Hindlimb muscle (tissue), 1 donor: ENCODE results near the gene RNF121. TPM values are rescaled to one million over a fixed set of nuclear protein-coding genes. Genes with fewer than 3 reads are reported as not detected.

Experiments
- DNase-seq: peaks from one replicate; pipeline ENCODE4 v3.0.0-alpha.2; 2013
- polyA plus RNA-seq: library from polyadenylated mRNA; unstranded; fragments of 120-200 nt; gene quantifications from one replicate; pipeline ENCODE4 v1.2.1, GENCODE V29; 2013; ENCODE audit not compliant: insufficient read length

RNF121 gene
- polyA plus RNA-seq, 1 donor = 22.8 TPM

DNA sequence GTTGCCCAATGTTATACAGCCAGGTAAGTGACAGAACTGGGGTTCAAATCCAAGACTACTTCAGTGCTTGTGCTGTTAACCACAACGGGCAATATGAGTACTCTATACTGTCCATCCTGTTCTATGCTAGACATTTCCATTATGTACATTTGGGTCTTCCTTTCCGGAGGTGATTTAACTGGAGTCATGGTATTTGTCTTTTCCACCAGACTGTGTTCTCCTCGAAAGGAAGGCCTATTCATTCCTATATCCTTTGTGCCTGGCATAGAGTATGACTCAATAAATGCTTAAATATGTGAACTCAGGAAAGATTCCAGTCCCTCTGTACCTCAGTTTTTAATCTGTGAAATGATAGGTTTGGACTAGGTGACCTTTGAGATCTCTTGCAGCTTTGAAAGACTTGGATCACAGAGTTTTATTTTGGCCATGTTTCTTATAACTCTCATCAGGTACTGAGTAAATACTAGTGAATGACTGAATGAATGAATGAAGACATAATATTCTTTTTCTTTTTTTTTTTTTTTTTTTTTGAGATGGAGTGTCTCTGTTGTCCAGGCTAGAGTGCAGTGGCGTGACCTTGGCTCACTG is 6.6 kb downstream of the RNF121 start:
- no peak for DNase-seq

DNA sequence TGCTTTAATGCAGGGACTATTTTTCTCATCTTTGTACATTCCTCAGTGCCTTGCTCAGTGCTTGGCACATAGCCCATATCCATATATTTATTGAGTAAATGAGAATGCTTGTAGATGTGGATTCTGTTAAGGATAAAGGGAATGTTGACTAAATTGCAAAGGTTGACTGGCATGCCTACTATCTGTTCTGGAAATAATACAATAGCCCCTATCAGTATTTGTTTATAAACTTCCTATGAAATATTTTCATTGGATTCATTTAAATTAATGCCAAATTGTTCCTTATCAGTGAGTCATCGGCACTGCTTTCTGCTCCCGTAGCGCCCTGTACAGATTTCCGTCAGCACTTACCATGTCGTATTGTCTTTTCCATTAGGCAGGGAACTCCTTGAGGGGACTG is 8.0 kb downstream of the RNF121 start:
- no peak for DNase-seq

DNA sequence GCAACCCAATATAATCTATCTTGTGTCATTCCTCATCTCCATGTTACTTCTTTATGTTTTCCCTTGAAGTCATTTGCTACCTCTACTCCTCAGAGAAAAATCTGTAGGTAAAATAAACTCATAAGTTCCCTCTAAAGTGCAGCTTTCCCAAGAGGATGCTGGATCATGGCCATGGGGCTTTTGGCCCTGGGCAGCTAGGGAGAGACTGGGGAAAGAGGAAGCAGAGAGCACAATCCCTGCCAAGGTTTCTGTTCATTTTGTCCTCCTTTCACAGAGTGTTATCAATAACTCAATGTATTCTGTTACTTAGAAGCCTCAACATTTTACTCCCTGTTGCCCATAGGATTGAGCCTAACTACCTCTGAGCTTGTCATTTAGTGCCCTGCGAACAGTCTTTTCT is 9.0 kb downstream of the RNF121 start:
- DNase-seq = no peak

DNA sequence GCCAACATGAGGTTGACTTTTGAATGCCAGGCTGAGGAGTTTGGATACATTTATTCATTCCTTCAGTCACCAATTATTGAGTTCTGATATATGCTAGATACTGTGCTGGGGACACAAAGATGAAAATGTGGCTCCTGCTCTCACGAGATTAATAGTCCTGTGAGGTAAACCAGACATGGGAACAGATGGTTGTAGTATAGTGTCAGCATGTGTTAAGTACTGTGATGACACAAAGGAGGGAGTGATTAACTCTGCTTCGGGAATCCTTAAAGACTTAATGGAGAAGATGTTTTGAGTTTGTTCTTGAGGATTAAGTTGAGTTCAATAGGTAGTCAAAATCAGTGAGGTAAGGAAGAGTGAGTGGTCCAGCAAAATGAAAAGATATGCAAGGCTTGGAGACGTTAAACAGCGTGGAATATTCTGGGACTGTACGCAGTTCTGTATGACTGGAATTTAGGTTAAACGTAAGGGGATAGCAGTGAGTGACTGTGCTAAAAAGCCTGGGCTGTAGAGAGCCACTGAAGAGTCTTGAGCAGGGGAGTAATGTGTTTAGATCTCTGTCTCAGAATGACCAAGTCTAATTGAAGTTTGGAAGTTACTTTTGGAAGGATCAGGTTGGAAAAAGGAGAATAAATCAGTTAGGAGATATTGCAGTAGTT is 11.8 kb downstream of the RNF121 start:
- DNase-seq = no peak

DNA sequence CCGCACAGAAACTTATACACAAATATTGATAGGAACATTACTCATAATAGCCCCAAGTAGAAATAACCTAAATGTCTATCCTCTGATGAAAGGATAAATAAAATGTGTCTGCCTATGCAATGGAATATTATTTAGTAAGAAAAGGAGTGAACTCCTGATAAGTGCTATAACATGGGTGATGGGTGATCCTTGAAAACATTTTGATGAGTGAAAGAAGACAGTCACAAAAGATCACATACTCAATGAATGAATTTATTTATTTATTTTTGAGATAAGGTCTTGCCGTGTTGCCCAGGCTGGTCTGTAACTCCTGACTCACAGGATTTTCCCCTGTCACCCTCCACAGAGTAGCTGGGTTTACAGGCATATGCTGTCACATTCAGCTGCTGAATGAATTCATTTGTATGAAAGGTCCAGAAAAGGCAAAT is 17.3 kb downstream of the RNF121 start:
- DNase-seq = no peak

DNA sequence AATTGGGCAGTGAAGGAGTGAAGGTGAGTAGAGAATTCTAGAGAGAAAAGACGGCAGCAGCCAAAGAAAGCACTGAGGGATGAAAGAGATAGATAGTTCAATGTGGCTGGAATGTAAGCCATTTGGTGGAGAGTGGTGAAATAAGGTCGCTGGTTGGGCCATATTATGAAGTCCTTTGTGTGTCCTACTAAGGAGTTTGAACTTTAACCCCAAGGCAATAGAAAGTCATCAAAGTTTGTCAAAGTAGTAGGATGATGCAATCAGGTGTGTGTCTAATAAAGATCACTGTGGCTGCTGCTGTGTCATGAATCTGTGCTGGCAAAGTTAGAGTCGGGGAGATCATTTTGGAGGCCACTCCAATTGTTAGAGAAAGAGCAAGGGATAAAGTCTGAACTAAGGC is 18.7 kb downstream of the RNF121 start:
- no peak for DNase-seq

DNA sequence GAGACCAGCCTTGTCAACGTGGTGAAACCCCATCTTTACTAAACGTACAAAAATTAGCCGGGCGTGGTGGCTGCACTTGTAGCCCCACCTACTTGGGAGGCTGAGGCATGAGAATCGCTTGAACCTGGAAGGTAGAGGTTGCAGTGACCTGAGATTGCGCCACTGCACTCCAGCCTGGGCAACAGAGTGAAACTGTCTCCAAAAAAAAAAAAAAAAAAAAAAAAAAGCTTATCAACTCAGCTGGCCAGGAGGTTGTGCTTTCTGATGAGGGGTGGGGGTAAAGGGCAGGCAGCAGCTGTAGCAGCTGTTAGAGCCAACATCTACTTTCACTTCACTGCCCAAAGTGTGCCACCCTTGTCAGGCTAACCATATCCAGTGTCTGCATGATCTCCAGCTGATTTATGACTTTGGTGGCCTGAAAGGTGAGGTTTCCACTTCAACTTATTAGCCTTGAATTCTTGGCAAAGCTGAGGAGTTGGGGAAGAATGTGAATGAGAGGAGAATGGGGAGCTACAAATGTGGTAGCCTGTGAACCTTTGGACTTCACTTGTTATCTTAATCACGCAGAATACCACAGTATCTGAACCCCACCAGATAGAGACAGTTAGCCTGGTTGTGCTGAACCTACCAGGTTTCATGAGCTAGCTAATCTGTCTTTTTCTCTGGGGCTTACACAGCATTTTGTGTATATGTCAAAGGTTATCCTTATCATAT is 19.6 kb downstream of the RNF121 start:
- no peak for DNase-seq

DNA sequence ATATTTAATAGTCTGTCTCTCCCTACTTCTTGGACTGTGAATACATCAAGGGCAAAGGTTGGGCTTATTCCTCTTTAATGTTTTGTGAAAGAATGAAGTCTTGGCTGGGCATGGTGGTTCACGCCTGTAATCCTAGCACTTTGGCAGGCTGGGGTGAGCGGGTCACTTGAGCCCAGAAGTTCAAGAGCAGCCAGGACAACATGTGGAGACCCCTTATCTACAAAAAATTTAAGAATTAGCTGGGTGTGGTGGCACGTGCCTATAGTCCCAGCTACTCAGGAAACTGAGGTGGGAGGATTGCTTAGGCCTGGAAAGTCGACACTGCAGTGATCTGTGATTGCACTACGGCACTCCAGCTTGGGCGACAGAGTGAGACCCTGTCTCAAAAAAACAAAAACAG is 20.2 kb downstream of the RNF121 start:
- DNase-seq = no peak

DNA sequence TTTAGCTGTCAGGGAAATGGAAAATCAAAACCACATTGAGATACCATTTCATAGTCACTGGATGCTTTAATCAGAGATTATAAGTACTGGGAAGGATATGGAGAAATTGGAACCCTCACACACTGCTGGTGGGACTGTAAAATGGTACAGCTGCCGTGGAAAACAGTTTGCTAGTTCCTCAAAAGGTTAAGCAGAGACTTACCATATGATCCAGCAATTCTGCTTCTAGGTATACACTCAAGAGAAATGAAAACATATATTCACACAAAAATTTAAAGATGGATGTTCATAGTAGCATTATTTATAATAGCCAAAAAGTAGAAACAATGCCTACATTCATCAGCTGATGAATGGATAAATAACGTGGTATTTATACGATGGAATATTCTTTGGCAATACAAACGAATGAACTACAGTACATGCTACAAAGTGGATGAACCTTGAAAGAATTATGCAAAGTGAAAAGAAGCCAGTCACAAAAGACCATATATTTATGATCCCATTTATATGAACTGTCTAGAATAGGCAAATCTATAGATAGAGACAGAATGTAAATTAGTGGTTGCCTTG is 23.0 kb downstream of the RNF121 start:
- DNase-seq = no peak

DNA sequence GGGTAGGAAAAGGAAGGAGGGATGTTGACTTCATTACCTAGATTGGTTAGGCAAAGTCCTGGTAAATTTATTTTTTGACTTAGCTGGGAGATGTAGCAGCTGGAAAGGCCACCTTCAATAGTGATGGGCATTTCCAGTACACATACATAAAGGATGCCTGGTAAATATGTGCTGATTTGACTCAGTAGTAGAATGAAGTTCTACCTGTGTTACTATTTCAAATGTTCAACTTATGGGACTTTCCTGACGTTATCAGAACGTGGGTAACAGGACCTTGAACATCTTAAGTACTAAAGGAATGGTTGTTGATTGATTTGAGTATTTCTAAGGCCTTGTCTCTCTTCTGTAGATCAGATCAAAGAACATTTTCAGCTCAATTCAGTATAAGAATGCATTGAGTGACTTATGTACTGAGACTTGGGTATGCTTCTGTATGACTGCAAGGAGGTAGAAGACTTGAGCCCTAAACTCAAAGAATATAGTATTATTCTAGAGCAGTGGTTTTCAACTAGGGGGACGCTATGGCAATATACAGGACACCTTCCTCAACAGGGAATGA is 27.1 kb downstream of the RNF121 start:
- DNase-seq = no peak

DNA sequence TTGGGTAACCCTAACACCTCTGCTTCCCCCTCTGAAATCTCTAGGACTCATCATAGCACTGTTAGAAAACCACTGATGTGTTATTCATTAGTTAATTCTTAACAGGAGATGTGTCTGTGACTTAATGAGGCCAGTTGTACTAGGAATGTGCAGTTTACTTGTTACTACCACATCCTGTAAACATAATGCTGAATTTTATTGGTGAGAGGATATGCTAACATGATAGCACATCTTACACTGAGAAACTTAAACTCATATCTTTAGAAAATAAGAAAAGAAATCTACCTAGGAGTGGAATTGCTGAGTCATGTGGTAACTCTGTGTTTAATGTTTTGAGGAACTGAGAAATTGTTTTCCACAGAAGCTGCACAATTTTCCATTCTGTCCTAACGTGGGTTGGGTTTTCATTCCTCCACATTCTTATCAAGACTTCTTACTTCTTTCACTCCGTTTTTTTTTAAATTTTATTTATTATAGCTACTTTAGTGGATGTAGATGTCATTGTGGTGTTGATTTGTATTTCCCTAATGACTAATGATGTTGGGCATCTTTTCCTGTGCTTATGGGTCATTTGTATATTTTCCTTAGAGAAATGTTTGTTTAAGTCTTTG is 33.7 kb downstream of the RNF121 start:
- no peak for DNase-seq

DNA sequence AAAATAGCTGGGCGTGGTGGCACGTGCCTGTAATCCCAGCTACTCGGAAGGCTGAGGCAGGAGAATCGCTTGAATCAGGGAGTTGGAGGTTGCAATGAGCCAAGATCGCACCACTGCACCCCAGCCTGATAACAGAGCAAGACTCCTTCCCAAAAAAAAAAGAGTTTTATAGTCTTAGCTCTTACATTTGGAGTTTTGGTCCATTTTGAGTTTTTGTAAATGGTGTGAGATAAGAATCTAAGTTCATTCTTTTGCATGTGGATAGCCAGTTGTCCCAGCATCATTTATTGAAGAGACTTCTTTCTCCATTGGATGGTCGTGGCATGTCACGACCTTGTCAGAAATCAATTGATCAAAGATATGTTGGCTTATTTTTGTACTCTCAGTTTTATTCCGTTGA is 34.6 kb downstream of the RNF121 start:
- DNase-seq = no peak

DNA sequence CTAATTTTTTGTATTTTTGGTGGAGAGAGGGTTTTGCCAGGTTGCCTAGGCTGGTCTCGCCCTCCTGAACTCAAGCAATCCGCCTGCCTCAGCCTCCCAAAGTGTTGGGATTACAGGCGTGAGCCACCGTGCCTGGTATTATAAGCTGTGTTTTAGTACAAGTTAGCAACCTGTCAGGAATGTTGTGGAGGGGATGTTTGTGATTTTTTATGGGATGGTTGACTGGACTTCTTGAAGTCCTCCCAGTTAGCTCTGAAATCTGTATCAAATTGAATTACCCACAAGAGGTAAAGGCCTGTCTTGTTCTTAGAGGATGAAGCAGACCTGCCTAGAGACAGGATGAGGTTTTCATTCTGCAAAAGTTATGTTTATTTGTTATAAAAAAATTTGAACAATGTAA is 35.8 kb downstream of the RNF121 start:
- DNase-seq = no peak

DNA sequence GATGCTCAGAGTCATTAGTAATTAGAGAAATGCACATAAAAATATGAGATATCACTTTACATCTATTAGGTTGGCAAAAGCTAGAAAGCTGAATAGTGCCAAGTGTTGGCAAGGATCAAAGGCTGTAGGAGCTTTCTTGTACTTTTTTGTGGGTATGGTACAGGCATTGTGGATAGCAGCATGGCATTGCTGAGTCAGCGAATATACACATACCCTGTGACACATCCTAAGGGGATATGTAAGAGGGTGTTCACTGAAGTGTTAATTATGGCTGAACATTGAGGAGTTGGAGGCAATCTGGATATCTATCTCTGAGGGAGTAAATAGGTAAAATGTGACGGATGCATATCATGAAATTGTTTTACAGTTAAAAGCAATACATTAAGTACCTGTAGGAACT is 42.8 kb downstream of the RNF121 start:
- no peak for DNase-seq

DNA sequence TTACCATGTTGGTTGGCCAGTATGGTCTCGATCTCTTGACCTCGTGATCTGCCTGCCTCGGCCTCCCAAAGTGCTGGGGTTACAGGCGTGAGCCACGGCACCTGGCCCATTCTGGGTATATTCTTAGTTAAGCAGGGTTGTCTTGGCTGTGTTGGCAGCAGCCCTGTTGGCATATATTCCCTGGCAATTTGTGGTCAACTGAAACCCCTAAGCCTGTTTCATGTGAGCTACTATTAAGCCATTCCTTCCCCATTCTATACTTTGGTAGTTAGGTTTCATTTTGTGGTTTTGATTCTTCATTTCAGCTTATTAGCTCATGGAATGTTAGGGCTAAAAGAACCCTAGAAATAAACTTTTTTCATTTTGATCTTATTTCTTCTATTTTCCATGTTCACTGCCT is 47.7 kb downstream of the RNF121 start:
- DNase-seq = no peak

DNA sequence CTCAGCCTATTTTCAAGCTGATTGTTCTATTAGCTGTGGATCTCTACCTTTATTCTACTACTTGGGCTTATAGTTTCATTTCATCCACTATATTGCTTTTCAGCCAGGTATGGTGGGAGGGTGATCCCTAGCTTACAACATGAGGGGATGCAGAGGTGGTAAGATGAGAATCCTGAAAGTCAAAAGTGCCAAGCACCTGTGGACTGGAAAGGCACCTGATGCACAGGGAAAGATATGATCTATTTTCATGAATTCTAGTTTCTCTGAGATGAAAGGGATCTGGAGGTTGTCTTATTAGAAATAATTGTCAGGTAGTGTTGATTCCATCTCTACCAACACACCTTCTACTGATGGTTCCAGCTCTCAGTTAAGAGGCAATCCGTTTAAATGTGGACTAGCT is 48.2 kb downstream of the RNF121 start:
- no peak for DNase-seq

DNA sequence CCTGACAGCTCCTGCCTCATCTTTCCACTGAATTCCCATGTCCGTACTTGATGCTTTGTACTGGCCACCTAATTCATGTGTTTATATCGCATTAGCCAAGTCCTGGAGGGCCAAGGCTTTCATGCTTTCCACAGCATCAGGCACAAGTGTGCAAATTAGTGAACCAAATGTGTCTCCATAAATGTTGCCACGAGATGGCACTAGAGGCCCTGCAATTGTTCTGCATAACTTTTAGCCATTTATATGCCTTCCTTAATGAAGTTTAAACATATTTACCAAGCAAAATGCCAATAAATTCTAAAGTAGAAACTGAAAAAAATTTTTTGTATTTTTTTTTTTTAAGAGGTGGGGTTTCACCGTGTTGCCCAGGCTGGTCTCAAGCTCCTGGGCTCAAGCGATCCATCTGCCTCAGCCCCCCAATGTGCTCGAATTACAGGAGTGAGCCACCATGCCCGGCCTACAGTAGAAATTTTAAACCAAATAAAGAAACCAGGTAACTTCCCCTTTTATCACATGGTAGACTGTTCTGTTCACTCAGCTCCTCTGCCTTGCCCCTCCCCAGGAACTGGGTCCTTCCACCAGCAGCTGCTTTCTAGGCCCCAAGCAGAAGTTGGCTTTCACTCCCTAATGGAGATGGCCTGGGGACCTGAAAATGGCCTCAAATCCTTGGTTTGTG is 49.0 kb downstream of the RNF121 start:
- DNase-seq = peak; percentile 53

DNA sequence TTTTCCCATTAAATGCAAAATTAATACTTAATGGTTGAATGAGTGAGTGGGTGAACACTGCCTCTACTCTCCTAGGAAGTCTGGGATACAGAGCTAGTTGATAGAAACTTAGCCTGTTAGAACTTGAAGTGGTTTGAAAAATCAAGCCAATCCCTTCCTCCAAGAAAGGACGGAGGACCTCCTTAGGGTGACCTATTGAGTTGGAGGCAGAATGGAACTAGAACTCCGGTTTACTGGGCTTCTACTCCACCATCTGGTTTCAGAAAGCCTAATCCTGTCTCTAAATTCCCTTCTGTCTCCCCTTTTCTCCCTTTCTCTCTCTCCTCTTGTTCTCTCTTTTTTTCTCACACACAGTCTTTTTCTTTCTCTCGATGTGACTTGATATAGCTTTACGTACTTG is 50.2 kb downstream of the RNF121 start:
- no peak for DNase-seq

DNA sequence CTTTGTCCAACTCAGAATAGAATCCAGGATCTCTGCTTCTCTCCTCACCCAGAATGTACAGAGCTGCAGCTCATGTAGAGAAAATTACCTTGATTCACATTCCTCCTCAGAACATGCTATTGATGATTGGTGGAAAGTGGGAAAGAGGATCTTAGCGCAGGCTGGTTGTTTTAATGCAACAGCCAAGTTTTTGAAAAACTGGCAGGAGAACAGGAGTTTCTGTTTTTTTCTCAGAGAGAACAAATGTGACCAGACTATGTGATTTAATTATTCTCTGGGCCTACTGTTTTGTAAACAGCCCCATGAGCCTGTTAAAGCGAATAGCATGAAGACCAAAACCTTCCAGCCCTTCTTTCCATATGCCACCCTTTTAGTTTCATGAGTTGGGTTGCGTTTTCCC is 50.8 kb downstream of the RNF121 start:
- DNase-seq = no peak

DNA sequence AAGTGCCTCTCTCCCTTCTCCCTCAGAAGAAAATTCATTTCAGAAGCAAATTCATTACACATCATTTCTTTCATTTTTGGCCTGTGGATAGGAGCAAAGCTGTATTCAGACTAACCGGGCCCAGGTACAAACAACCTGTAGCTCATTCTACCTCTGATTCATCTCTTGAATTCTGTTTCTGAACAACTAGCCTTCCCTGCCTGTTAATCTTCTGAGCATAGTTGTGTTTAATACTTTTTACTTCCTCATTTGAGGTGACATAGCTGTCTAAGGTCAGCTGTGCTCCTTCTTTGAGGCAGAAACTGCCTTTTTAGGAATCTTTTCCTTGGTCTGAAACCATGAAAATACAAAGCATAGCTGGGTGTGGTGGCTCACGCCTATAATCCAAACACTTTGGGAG is 57.3 kb downstream of the RNF121 start:
- DNase-seq = no peak

DNA sequence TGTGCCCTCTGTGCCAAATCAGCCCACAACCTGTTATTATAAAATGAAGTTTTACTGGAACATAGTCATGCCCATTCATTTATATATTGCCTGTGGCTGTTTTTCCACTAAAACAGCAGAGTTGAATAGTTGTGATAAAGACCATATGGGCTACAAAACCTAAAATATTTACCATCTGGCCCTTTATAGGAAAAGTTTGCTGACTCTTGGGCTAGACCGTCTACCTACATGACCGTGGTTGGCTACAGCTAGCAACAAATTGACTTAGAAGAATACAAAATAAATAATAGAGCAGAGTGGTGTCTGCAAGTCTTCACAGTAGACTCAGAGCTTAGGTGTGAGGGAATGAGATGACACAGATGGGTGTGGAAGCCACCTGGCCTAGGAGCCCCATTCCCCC is 58.7 kb downstream of the RNF121 start:
- no peak for DNase-seq

DNA sequence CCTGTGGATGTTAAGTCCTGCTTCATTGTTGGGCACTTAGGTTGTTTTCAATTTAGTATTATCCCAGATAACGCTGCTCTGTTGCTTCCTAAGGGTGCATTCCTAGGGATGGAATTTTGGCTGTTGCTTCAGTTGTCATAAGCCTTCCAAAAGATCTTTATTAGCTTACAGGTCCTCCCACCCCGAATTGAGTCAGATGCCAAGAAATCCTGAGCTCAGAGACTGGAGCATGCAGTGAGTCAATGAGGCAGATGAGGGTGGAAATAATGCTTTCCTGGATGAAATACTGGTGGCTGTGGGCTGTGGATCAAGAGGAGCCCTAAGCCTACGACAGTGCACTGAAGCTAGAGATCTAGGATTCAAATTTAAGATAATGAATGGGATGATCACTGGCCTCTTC is 59.2 kb downstream of the RNF121 start:
- DNase-seq = no peak

DNA sequence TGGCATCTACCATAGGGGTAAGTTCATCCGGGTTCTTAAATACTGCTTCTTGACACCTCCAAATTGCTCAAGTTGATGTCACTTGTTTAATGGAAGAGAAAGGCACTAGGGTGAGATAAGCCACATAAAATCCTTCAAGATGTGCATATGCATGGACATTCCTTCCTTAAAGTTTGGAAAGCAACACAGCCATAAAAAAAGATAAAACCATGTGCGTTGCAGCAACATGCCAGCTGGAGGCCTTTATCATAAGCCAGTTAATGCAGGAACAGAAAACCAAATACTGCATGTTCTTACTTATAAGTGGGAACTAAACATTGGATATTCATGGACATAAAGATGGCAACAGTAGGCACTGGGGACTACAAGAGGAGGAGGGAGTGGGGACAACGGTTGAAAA is 61.9 kb downstream of the RNF121 start:
- DNase-seq = no peak
